Measurements from ENCODE around the gene NCKAP5. TPM values are rescaled to one million over a fixed set of nuclear protein-coding genes. Genes with fewer than 3 reads are reported as not detected.

The NCKAP5 gene
- total and polyA plus RNA-seq, 2 of the 8 experiments (the other 6 are each of a cell fraction or from before 2014, with no cell fraction given) = 0.27 to 0.86 TPM

GRCh38 chr2:133456156-133456555, 112.1 kb downstream of the NCKAP5 start:
- Histone ChIP-seq H3K14ac (ENCODE audit: insufficient read length) (no peak overlapping the region), H3K4me2 (ENCODE audit: insufficient read depth in 1 of 2, low read depth in 2 of 2, low read length in 2 of 2) (no peak overlapping the region), H2BK15ac (ENCODE audit: low read length) (no peak overlapping the region), H3K18ac (ENCODE audit: extremely low read depth, low read length) (no peak overlapping the region), H4K8ac (ENCODE audit: extremely low read depth, insufficient read depth, low read length) (no peak overlapping the region), H3K4ac (replicated peaks; ENCODE audit: insufficient read length, low read depth, low read length) (no peak overlapping the region), H2AK5ac (ENCODE audit: low read depth, low read length) (no peak overlapping the region), H3K79me2 (ENCODE audit: control insufficient read depth in 1 of 2, insufficient read depth in 2 of 2, low read length in 2 of 2) (no peaks in the 10 kb centered on the region), H4K20me1 (replicated peaks in 1 of 2; ENCODE audit: control insufficient read depth in 1 of 2, insufficient read depth in 2 of 2, low read length in 2 of 2) (no peaks in the 10 kb centered on the region), H3K36me3 (ENCODE audit: control insufficient read depth in 2 of 4, insufficient read depth in 4 of 4, low read length in 3 of 4) (no peaks in the 10 kb centered on the region), H3K27ac (ENCODE audit: low read depth, low read length) (no peak overlapping the region), H3K79me1 (ENCODE audit: low read depth, low read length) (no peaks in the 10 kb centered on the region), H3K9ac (replicated peaks in 1 of 4; ENCODE audit: extremely low read depth in 1 of 4, low read depth in 3 of 4, low read length in 3 of 4) (no peak overlapping the region), H4K91ac (replicated peaks; ENCODE audit: insufficient read length, low read length) (no peak overlapping the region), H2BK20ac (ENCODE audit: low read length) (no peak overlapping the region), H3K56ac (replicated peaks; ENCODE audit: insufficient read length, low read depth, low read length) (no peak overlapping the region), H2BK120ac (replicated peaks; ENCODE audit: low read depth, low read length) (no peak overlapping the region), H2AFZ (ENCODE audit: low read length) (no peak overlapping the region), H3K9me3 (ENCODE audit: insufficient read depth in 2 of 2, low read depth in 1 of 2, low read length in 1 of 2) (no peaks in the 10 kb centered on the region), H2BK5ac (ENCODE audit: low read depth, low read length) (no peak overlapping the region), H3K4me3 (ENCODE audit: extremely low read depth in 1 of 4, insufficient read depth in 2 of 4, low read depth in 3 of 4, low read length in 4 of 4) (no peak overlapping the region; a peak in 1 of 8 replicates), H3K27me3 (replicated peaks in 1 of 4; ENCODE audit: control insufficient read depth in 3 of 4, extremely low read depth in 1 of 4, insufficient read depth in 3 of 4, low read length in 3 of 4) (no peaks in the 10 kb centered on the region), H2BK12ac (ENCODE audit: low read depth, low read length) (no peak overlapping the region), H3K23me2 (ENCODE audit: low read depth, low read length) (no peaks in the 10 kb centered on the region), H3K4me1 (replicated peaks in 1 of 4; ENCODE audit: control insufficient read depth in 3 of 4, insufficient read depth in 4 of 4, low read length in 3 of 4) (no peaks in the 10 kb centered on the region), H3K23ac (ENCODE audit: insufficient read length) (no peak overlapping the region), H4K5ac (ENCODE audit: insufficient read length, low read depth, low read length) (no peak overlapping the region)
- TF ChIP-seq RNF2 (IDR thresholded peaks at IDR 0.05; ENCODE audit: borderline replicate concordance, low read depth, low read length, missing control alignments, poor library complexity, severe bottlenecking) = no peak
- TF ChIP-seq POLR2AphosphoS5 (IDR thresholded peaks at IDR 0.05; ENCODE audit: low read depth, low read length) = no peak
- no peak for TF ChIP-seq ATF3 (IDR thresholded peaks at IDR 0.05; ENCODE audit: insufficient read depth, low read depth, low read length)
- no peak for TF ChIP-seq KDM4A (IDR thresholded peaks at IDR 0.05; ENCODE audit: low read depth, low read length, severe bottlenecking)
- 91% methylated on average over 5 of the region's 5 CpGs; no CpG with 5 or more reads in 1 of the 2 experiments for WGBS, 2 experiments (ENCODE audit: extremely low coverage in 1 of 2, insufficient coverage in 1 of 2, insufficient read length in 1 of 2, insufficient replicate concordance in 2 of 2, low coverage in 1 of 2, low lambda C conversion rate in 2 of 2, missing lambda C conversion rate in 1 of 2)
- ChIA-PET CTCF (ENCODE audit: partially characterized antibody) (interaction anchor here (0.6 kb wide), 1 partner anchor 642 kb away, joined by 3 read pairs; no protein-coding TSS in a partner anchor), POLR2A (ENCODE audit: partially characterized antibody) (no interaction called here)
- DNase-seq (ENCODE audit: low read depth in 1 of 2, low spot score in 2 of 2) (no peak), FAIRE-seq (no peak)
